BLaER1 treated with 17β-estradiol and CSF1 and Interleukin-3, amounts not matched to agents 10 nM and 100 nM (cell line): ENCODE measurements around the gene LAMP1.
"Not testable (repeated sequence)": the region's sequence is repeated elsewhere in the genome, so short reads cannot be mapped to it uniquely, and the experiment has no call there.

Source experiments
- H3K27ac ChIP-seq, 11 experiments: shearing (Covaris generic); formaldehyde crosslinking; 2 replicates each; pipeline ENCODE4 v1.8.1; 2022
- H3K27me3 ChIP-seq, 11 experiments: shearing (Covaris generic); formaldehyde crosslinking; 2 replicates each; pipeline ENCODE4 v1.8.1; 2022
- H3K36me3 ChIP-seq, 11 experiments: shearing (Covaris generic); formaldehyde crosslinking; 2 replicates each; pipeline ENCODE4 v1.8.1; 2022
- H3K4me1 ChIP-seq, 10 experiments: shearing (Covaris generic); formaldehyde crosslinking; 2 replicates each; pipeline ENCODE4 v1.8.1; 2022
- H3K4me2 ChIP-seq, 11 experiments: shearing (Covaris generic); formaldehyde crosslinking; 2 replicates each; pipeline ENCODE4 v1.8.1; 2022
- H3K4me3 ChIP-seq, 10 experiments: shearing (Covaris generic); formaldehyde crosslinking; 2 replicates each; pipeline ENCODE4 v1.8.1; 2022
- H3K9ac ChIP-seq, 11 experiments: shearing (Covaris generic); formaldehyde crosslinking; 2 replicates each; pipeline ENCODE4 v1.8.1; 2022
- H3K9me3 ChIP-seq, 11 experiments: shearing (Covaris generic); formaldehyde crosslinking; replicated peaks in 1 of 11; 2 replicates each; pipeline ENCODE4 v1.8.1; 2022
- H4K20me1 ChIP-seq, 11 experiments: shearing (Covaris generic); formaldehyde crosslinking; 2 replicates each; pipeline ENCODE4 v1.8.1; 2022
- Cebpa-rat ChIP-seq, 11 experiments: shearing (Covaris generic); IDR thresholded peaks; 2 replicates each; pipeline ENCODE4 v1.8.1; 2022

LAMP1 gene

GRCh38 chr13:113369189-113369588 lies 72.2 kb downstream of the LAMP1 start:
- H3K27ac ChIP-seq, result no peak overlapping the region
- TF ChIP-seq Cebpa-rat (IDR thresholded peaks at IDR 0.05), result no peak
- no peak overlapping the region for H3K4me3 ChIP-seq

GRCh38 chr13:113369881-113370280 lies 72.8 kb downstream of the LAMP1 start:
- no peak overlapping the region for H3K9ac ChIP-seq
- no peak overlapping the region for H3K4me2 ChIP-seq
- H3K4me1 ChIP-seq, result peaks cover 0 to 13% (median 7%) of the 10 kb centered on the region in 10 experiments; a peak in 12 of 20 replicates
- no peaks in the 10 kb centered on the region for H4K20me1 ChIP-seq
- H3K36me3 ChIP-seq, result no peaks in the 10 kb centered on the region
- no peak overlapping the region for H3K27ac ChIP-seq
- H3K9me3 ChIP-seq, result no peaks in the 10 kb centered on the region
- H3K4me3 ChIP-seq, result no peak overlapping the region
- no peak for TF ChIP-seq Cebpa-rat (IDR thresholded peaks at IDR 0.05)
- peaks cover 0 to 8% (median 0%) of the 10 kb centered on the region in 11 experiments; a peak in 4 of 22 replicates for H3K27me3 ChIP-seq

More at GRCh38 chr13:113369189-113369588, 72.2 kb downstream of the LAMP1 start:
- H3K27me3 ChIP-seq, result peaks cover 0 to 13% (median 0%) of the 10 kb centered on the region in 11 experiments; a peak in 5 of 22 replicates
- no peaks in the 10 kb centered on the region for H3K36me3 ChIP-seq
- no peak overlapping the region for H3K9ac ChIP-seq
- no peaks in the 10 kb centered on the region for H4K20me1 ChIP-seq
- no peak overlapping the region for H3K4me2 ChIP-seq
- peaks cover 0 to 17% (median 12%) of the 10 kb centered on the region in 10 experiments; a peak in 13 of 20 replicates for H3K4me1 ChIP-seq
- no peaks in the 10 kb centered on the region for H3K9me3 ChIP-seq

DNA sequence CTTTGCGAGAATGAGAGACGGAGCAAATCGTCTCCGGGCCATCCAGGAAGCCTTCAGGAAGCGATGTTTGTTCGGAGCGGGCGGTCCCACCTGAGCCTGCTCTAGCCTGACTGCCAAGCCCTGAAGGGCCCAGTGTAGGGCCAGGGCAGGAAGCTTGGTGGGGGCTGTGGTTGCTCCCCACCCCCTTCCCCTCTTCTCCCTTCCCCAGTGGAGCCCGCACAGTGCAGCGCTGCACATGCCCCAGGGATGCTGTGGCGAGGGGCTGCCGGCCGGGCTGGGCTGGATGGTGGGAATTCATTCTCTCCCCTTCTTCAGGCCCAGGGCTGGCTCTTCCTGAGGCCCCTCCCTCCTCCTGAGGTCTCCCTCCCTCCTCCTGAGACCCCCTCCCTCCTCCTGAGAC lies 74.0 kb downstream of the LAMP1 start:
- Histone ChIP-seq H3K27me3 (0 out of 22 replicates have a peak, but pooled peaks cover 0 to 7% (median 0%) of the 10 kb centered on the region in 11 experiments), H3K4me1 (peaks cover 0 to 10% (median 5%) of the 10 kb centered on the region in 10 experiments; a peak in 11 of 20 replicates), H3K4me3 (no peak overlapping the region), H3K9me3 (no peaks in the 10 kb centered on the region), H3K9ac (no peak overlapping the region), H3K36me3 (no peaks in the 10 kb centered on the region), H4K20me1 (no peaks in the 10 kb centered on the region), H3K4me2 (peak overlapping the region in 10 of 11 experiments; percentile 23 to 68 (median 54); a peak in 16 of 22 replicates), H3K27ac (no peak overlapping the region)
- no peak for TF ChIP-seq Cebpa-rat (IDR thresholded peaks at IDR 0.05)

- H3K4me3 ChIP-seq, H4K20me1 ChIP-seq, H3K36me3 ChIP-seq, H3K27ac ChIP-seq, H3K4me2 ChIP-seq, H3K9me3 ChIP-seq, H3K4me1 ChIP-seq, H3K27me3 ChIP-seq, H3K9ac ChIP-seq: not testable (repeated sequence)
Observed at GRCh38 chr13:113371701-113372100, 74.7 kb downstream of the LAMP1 start.
